ENCODE measurements around the gene PERM1.

The PERM1 gene

GRCh38 chr1:975896-976683 is 5.8 kb downstream of the PERM1 start:
- peak; percentile 72 for DNase-seq

- DNase-seq, result no peak
These were observed 6.5 kb downstream of the PERM1 start for GRCh38 chr1:975365-975764.

GRCh38 chr1:974687-975328 is 7.1 kb downstream of the PERM1 start:
- DNase-seq, result no peak

GRCh38 chr1:974293-974640 is 7.6 kb downstream of the PERM1 start:
- no peak for DNase-seq

GRCh38 chr1:973459-974292 is 8.2 kb downstream of the PERM1 start:
- no peak for DNase-seq

- DNase-seq, result no peak
These were observed 9.0 kb downstream of the PERM1 start for GRCh38 chr1:972726-973458.

GRCh38 chr1:971751-972506 is 10.0 kb downstream of the PERM1 start:
- DNase-seq, result no peak

GRCh38 chr1:970973-971730 is 10.7 kb downstream of the PERM1 start:
- no peak for DNase-seq

GRCh38 chr1:970242-970972 is 11.5 kb downstream of the PERM1 start:
- DNase-seq, result no peak

GRCh38 chr1:969260-969855 is 12.5 kb downstream of the PERM1 start:
- DNase-seq, result no peak

GRCh38 chr1:967466-968343 is 14.2 kb downstream of the PERM1 start:
- no peak for DNase-seq

- peak; percentile 71 for DNase-seq
These were observed 15.1 kb downstream of the PERM1 start for GRCh38 chr1:966704-967300.

GRCh38 chr1:966135-966703 is 15.7 kb downstream of the PERM1 start, which contains the start of gene PLEKHN1:
Gene PLEKHN1, plus strand, starts transcription at chr1:966482. Its CDS starts 50 bp downstream, at chr1:966532.
- DNase-seq, result peak; percentile 21

- no peak for DNase-seq
These were observed 16.3 kb downstream of the PERM1 start for GRCh38 chr1:965526-966134.

- no peak for DNase-seq
These were observed 17.0 kb downstream of the PERM1 start for GRCh38 chr1:964691-965525.

- no peak for DNase-seq
These were observed 18.0 kb downstream of the PERM1 start for GRCh38 chr1:963746-964525.

Data from CD4-positive, alpha-beta T cell treated with Interleukin-21 for 1 hour (primary cell).